GM18507 (cell line): ENCODE measurements around the gene SIDT2.

Experiments
- DNase-seq: peaks from one replicate; pipeline ENCODE4 v3.0.0; 2011; ENCODE audit warnings: low read depth; ENCODE audit not compliant: insufficient read length; ENCODE audit errors: extremely low spot score
- FAIRE-seq: peaks from 2 replicates; lab custom pipeline; 2011; peaks lifted over from hg19 to GRCh38; lab: Jason Lieb, UNC

SIDT2 gene

DNA sequence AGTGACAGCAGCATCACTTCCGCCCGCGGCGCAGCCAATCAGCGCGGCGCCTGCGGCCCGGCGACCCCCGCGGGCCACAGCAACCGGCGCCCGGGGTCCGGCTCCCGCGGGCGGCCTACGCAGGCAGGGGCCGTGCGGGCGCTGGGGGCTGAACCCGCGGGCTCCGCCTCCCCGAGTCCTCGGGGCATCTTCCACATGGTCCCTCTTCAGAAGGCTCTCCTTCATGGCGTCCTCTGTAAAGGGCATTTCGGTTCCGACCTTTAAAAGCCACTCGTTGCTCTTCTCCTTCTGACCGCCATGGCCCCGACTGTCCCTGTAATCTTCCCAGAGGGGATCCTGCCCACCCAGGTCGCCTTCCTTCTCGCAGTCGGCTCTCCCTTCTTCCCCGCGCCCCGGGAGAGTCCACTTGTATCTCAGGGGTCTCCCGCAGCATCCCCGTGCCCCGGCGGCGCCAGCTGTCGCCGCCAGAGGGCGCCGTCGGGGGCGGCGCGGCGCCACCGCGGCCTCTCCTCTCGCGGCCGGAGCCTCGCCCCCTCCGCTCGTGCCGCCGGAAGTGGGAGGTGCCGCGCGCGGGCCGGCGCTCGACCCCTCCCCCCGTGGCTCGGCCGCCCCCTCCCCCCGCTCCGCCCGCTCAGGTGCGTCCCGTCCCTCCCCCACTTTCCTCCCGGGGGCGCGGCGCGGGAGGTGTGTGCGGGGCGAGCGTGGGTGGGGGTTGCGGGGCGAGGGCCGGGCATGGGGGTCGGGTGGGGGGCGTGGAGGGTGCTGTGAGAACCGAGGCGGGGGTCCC lies 53.7 kb downstream of the SIDT2 start, which contains the start of gene RNF214:
Gene RNF214 (plus strand): TSS at position 580 of the 787 bp plus-strand sequence. CDS start 1,602 bp downstream, outside the sequence.
- DNase-seq (peak; percentile 95), FAIRE-seq (peak; percentile 81)

DNA sequence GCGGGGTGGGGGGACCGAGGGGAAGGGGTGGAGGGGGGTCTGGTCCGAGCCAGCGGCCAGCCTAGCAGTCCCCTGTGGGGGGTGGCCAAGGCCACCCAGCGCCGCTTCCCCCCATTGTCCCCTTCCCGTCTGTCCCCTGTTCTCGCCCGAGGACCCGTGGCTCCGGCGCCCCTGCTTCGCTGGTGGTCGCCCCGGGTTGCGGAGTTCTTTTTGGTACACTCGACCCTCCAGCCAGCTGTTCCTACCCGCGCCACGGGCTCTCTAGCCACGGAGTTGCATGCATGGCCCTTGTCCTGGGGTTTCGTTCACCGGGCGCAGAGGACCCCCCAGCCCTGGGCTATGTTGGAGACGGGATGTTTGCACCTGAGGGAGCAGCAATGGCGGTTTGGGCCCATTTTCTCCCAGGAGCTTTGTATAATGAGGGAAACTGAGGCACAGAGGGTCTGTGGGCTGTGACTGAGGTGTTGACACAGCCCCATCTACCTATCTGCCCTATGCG lies 54.4 kb downstream of the SIDT2 start:
- DNase-seq (no peak), FAIRE-seq (no peak)

DNA sequence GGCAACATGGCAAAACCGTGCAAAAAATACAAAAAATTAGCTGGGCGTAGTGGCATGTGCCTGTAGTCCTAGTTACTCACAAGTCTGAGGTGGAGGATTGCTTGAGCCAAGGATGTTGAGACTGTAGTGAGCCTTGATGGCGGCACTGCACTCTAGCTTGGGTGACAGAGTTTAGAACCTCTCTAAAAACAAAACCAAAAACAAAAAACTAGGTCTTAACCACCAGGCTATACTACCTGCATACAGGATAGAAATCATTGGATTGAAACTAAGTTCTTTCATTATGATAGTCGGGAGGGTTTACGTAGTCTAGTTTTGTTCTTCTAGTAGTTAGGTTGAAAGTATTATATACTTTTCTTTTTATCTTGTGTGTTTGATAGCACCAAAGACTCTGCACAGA lies 59.7 kb downstream of the SIDT2 start:
- DNase-seq (no peak), FAIRE-seq (no peak)

DNA sequence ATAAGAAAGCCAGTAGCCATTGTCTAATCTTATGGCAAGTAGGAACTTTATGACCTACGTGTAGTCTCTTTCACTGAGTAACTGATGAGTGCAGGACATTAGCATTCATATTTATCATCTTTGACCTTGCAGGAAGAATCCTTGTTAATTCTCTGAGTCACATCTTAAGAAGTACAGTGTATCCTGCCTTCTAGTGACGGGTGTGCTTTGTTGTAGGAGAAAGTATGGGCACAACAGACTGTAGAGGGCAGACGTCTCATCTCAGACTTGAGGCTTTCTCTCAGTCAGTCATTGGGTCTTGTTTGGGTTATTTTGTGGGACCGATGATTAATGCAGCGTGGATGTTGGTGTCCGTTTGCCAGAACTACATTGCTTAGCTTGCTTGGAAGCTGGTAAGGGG lies 60.8 kb downstream of the SIDT2 start:
- FAIRE-seq (no peak), DNase-seq (no peak)
